Type B pancreatic cell (in vitro differentiated cells): ENCODE data around the gene SNAP29. TPM values are rescaled to one million over a fixed set of nuclear protein-coding genes. Genes with fewer than 3 reads are reported as not detected.
"Not testable (repeated sequence)": the region's sequence is repeated elsewhere in the genome, so short reads cannot be mapped to it uniquely, and the experiment has no call there.

ENCODE experiments used
- DNase-seq: peaks from one replicate; pipeline ENCODE4 v3.0.0; 2021; ENCODE audit warnings: mixed read lengths; ENCODE audit not compliant: unreplicated experiment; ENCODE audit errors: extremely low spot score
- H3K27ac Mint-ChIP-seq: 2 replicates; pipeline ENCODE4 v1.8.0; 2021; ENCODE audit warnings: mild to moderate bottlenecking, mixed read lengths
- H3K27me3 Mint-ChIP-seq: 2 replicates; pipeline ENCODE4 v1.8.0; 2021; ENCODE audit warnings: mixed read lengths
- H3K36me3 Mint-ChIP-seq: 2 replicates; pipeline ENCODE4 v1.8.0; 2021; ENCODE audit warnings: mixed read lengths
- H3K4me1 Mint-ChIP-seq: one replicate; pipeline ENCODE4 v1.8.0; 2021; ENCODE audit warnings: mixed read lengths; ENCODE audit not compliant: unreplicated experiment
- H3K4me3 Mint-ChIP-seq: 2 replicates; pipeline ENCODE4 v1.8.0; 2021; ENCODE audit warnings: mild to moderate bottlenecking, mixed read lengths
- H3K9me3 Mint-ChIP-seq: 2 replicates; pipeline ENCODE4 v1.8.0; 2021; ENCODE audit warnings: mixed read lengths
- CTCF ChIP-seq: fragments of 200-600 bp; sonication (generic); conservative IDR thresholded peaks from 2 replicates; pipeline ENCODE4 v1.5.0; 2021; ENCODE audit warnings: antibody characterized with exemption, mild to moderate bottlenecking
- total RNA-seq: library from RNA; stranded (reverse); gene quantifications from 2 replicates; pipeline ENCODE4 v1.2.1, GENCODE V29; 2021; ENCODE audit warnings: low replicate concordance

Gene SNAP29
- total RNA-seq, 1 donor from 2014 or later: 20.4 TPM

- peaks cover 35% of the 10 kb centered on the region for H3K36me3 Mint-ChIP-seq
These were observed 25.6 kb upstream of the SNAP29 start for GRCh38 chr22:20833225-20833665.

GRCh38 chr22:20834206-20834605, 24.6 kb upstream of the SNAP29 start:
- Mint-ChIP-seq H3K36me3 (peaks cover 28% of the 10 kb centered on the region), H3K4me3 (no peak overlapping the region), H3K9me3 (no peaks in the 10 kb centered on the region), H3K27me3 (no peaks in the 10 kb centered on the region), H3K4me1 (no peaks in the 10 kb centered on the region), H3K27ac (no peak overlapping the region)
- no peak for TF ChIP-seq CTCF
- DNase-seq: no peak

More at GRCh38 chr22:20833225-20833665, 25.6 kb upstream of the SNAP29 start:
- H3K9me3 Mint-ChIP-seq: no peaks in the 10 kb centered on the region
- no peak overlapping the region for H3K27ac Mint-ChIP-seq
- no peaks in the 10 kb centered on the region for H3K27me3 Mint-ChIP-seq
- no peaks in the 10 kb centered on the region for H3K4me1 Mint-ChIP-seq
- no peak for TF ChIP-seq CTCF
- no peak overlapping the region for H3K4me3 Mint-ChIP-seq
- no peak for DNase-seq

- H3K36me3 Mint-ChIP-seq: peaks cover 23% of the 10 kb centered on the region
- H3K4me1 Mint-ChIP-seq: no peaks in the 10 kb centered on the region
- H3K27ac Mint-ChIP-seq: no peak overlapping the region
- DNase-seq: no peak
- no peak for TF ChIP-seq CTCF
- no peak overlapping the region for H3K4me3 Mint-ChIP-seq
- H3K27me3 Mint-ChIP-seq: no peaks in the 10 kb centered on the region
- no peaks in the 10 kb centered on the region for H3K9me3 Mint-ChIP-seq
These were observed 24.1 kb upstream of the SNAP29 start for GRCh38 chr22:20834725-20835124.

DNA sequence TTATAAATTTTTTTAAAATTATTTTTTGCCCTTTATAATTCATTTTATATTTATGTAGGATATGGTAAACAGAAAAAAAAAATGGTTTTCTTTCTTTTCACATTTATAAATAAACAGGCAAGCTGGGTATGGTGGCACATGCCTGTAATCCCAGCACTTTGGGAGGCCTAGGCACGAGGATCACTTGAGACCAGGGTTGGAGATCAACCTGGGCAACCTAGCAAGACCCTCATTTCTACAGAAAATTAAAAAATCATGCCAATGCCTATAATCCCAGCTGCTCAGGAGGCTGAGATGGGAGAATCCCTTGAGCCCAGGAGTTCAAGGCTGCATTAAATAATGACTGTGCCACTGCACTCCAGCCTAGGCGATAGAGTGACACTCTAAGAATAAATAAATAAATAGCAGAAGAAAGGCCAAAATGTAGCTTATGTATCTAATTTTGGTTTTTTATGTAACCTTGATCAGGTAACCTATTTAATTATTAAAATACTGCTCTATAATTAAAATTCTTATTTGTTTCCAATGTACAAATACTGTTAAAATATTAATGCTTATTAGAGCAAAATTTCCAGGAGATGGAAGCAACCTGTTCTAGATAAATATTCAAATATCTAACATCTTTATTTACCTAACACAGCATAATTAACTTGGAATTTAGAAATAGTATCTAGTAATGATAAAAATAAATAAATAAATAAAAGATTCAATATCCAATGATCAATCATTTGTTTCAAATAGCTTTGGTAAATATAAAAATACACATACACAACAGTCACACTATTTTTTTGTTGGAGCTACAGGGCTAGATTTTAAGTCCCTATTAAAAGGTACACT, 21.6 kb upstream of the SNAP29 start:
- no peaks in the 10 kb centered on the region for H3K27me3 Mint-ChIP-seq
- peaks cover 11% of the 10 kb centered on the region for H3K36me3 Mint-ChIP-seq
- DNase-seq: no peak
- TF ChIP-seq CTCF: no peak
- no peaks in the 10 kb centered on the region for H3K9me3 Mint-ChIP-seq
- no peak overlapping the region for H3K4me3 Mint-ChIP-seq
- H3K27ac Mint-ChIP-seq: no peak overlapping the region
- peaks cover 19% of the 10 kb centered on the region for H3K4me1 Mint-ChIP-seq

GRCh38 chr22:20839354-20839753, 19.5 kb upstream of the SNAP29 start:
- not testable (repeated sequence) for H3K27me3 Mint-ChIP-seq, H3K9me3 Mint-ChIP-seq, H3K4me3 Mint-ChIP-seq, H3K36me3 Mint-ChIP-seq, DNase-seq, H3K27ac Mint-ChIP-seq
- H3K4me1 Mint-ChIP-seq: peaks cover 27% of the 10 kb centered on the region

GRCh38 chr22:20839837-20840645, 18.8 kb upstream of the SNAP29 start:
- no peaks in the 10 kb centered on the region for H3K27me3 Mint-ChIP-seq
- peak overlapping the region; percentile 50 for H3K27ac Mint-ChIP-seq
- TF ChIP-seq CTCF: no peak

More at GRCh38 chr22:20839837-20840645, 18.8 kb upstream of the SNAP29 start:
- Mint-ChIP-seq H3K4me1 (peaks cover 27% of the 10 kb centered on the region), H3K9me3 (no peaks in the 10 kb centered on the region), H3K36me3 (no peaks in the 10 kb centered on the region), H3K4me3 (peak overlapping the region; percentile 17)
- DNase-seq: no peak
